ENCODE results near the gene TCAIM.

DNA sequence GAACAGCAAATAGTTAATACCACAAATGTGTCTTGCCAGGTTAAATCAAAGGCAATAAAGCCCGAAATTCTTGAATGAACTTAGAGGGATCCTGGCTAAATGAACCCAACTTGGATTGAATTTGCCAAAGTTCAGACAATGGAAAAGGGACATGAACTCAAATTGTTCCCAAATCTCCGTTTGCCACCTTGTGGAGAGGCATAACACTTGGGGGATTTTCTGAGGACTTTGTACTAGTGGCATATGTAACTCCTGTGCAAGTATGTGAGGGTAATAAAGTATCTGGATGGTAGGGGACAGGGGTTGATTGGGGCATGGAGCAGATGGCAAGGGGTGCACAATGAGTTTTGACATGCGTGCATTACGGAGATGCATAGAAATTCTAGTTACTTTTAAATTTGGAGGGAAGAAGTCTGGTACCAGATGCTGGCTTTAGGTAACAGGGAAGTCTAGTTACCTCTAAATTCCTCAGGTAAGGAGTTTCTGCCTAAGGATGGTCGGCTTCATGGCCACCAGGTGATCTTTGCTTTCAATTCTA is 1.2 kb upstream of the TCAIM start:
- TF ChIP-seq, protein P1, sequence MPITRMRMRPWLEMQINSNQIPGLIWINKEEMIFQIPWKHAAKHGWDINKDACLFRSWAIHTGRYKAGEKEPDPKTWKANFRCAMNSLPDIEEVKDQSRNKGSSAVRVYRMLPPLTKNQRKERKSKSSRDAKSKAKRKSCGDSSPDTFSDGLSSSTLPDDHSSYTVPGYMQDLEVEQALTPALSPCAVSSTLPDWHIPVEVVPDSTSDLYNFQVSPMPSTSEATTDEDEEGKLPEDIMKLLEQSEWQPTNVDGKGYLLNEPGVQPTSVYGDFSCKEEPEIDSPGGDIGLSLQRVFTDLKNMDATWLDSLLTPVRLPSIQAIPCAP (CRISPR knock-in tag; IDR thresholded peaks at IDR 0.05; ENCODE audit: borderline replicate concordance), result no peak
- TF ChIP-seq, protein P2, sequence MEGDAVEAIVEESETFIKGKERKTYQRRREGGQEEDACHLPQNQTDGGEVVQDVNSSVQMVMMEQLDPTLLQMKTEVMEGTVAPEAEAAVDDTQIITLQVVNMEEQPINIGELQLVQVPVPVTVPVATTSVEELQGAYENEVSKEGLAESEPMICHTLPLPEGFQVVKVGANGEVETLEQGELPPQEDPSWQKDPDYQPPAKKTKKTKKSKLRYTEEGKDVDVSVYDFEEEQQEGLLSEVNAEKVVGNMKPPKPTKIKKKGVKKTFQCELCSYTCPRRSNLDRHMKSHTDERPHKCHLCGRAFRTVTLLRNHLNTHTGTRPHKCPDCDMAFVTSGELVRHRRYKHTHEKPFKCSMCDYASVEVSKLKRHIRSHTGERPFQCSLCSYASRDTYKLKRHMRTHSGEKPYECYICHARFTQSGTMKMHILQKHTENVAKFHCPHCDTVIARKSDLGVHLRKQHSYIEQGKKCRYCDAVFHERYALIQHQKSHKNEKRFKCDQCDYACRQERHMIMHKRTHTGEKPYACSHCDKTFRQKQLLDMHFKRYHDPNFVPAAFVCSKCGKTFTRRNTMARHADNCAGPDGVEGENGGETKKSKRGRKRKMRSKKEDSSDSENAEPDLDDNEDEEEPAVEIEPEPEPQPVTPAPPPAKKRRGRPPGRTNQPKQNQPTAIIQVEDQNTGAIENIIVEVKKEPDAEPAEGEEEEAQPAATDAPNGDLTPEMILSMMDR (IDR thresholded peaks at IDR 0.05 in 2 of 3, conservative IDR thresholded peaks at IDR 0.05 in 1 of 3; ENCODE audit: insufficient read depth in 2 of 3, low read depth in 1 of 3, low read length in 3 of 3), result peak in 1 of 3 experiments; percentile 18; a peak in 2 of 6 replicates
- no peak for TF ChIP-seq ETV5 (CRISPR knock-in tag; IDR thresholded peaks at IDR 0.05; ENCODE audit: low read depth)
- TF ChIP-seq, protein P3, sequence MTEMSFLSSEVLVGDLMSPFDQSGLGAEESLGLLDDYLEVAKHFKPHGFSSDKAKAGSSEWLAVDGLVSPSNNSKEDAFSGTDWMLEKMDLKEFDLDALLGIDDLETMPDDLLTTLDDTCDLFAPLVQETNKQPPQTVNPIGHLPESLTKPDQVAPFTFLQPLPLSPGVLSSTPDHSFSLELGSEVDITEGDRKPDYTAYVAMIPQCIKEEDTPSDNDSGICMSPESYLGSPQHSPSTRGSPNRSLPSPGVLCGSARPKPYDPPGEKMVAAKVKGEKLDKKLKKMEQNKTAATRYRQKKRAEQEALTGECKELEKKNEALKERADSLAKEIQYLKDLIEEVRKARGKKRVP (CRISPR knock-in tag; IDR thresholded peaks at IDR 0.05), result no peak

Measured in K562 (cell line).